Suprapubic skin (tissue), 4 donors: ENCODE data around the gene SNRNP70. TPM values are rescaled to one million over a fixed set of nuclear protein-coding genes. Genes with fewer than 3 reads are reported as not detected.

Experiments used
- DNase-seq, 2 donors: peaks; one replicate each; pipeline ENCODE4 v3.0.0-alpha.2; 2019; ENCODE audit warnings: low spot score in 2 of 2
- H3K27ac ChIP-seq: fragments of 200-600 bp; sonication (generic); one replicate; pipeline ENCODE4 v1.5.1; 2019
- H3K27me3 ChIP-seq: fragments of 200-600 bp; sonication (generic); one replicate; pipeline ENCODE4 v1.5.1; 2019
- H3K36me3 ChIP-seq: fragments of 200-600 bp; sonication (generic); one replicate; pipeline ENCODE4 v1.5.1; 2019
- H3K4me1 ChIP-seq: fragments of 200-600 bp; sonication (generic); one replicate; pipeline ENCODE4 v1.5.1; 2019
- H3K4me3 ChIP-seq: fragments of 200-600 bp; sonication (generic); one replicate; pipeline ENCODE4 v1.5.1; 2019; ENCODE audit warnings: mild to moderate bottlenecking
- H3K9me3 ChIP-seq: fragments of 200-600 bp; sonication (generic); one replicate; pipeline ENCODE4 v1.5.1; 2019
- EP300 ChIP-seq: sonication (generic); formaldehyde crosslinking; IDR thresholded peaks from one replicate; pipeline ENCODE4 v1.6.1; 2017; ENCODE audit warnings: antibody characterized with exemption
- POLR2A ChIP-seq, 2 donors: fragments of 450-650 bp; IDR thresholded peaks; one replicate each; pipeline ENCODE4 v1.6.1; 2017; ENCODE audit warnings: antibody characterized with exemption in 2 of 2, mild to moderate bottlenecking in 2 of 2, moderate library complexity in 2 of 2
- POLR2AphosphoS5 ChIP-seq, 3 donors: sonication (generic); formaldehyde crosslinking; IDR thresholded peaks; one replicate each; pipeline ENCODE4 v1.6.1; 2017; ENCODE audit warnings: antibody characterized with exemption in 3 of 3
- WGBS: methylation state at CpG from one replicate; pipeline ENCODE4 v1.1.5; 2018; 5-methylcytosine and 5-hydroxymethylcytosine counted together
- total RNA-seq, 4 donors: library from RNA; depleted of rRNA; stranded (reverse); fragments of >200 nt; gene quantifications; one replicate each; pipeline ENCODE4 v1.1.0, GENCODE V29; 2016
- TF ChIP-seq, protein P1 (sequence below), 2 donors: fragments of 200-600 bp in 1 of 2; fragments of 450-650 bp in 1 of 2; sonication (generic) in 1 of 2; IDR thresholded peaks; one replicate each; pipeline ENCODE4 v1.5.1; 2016 to 2019; ENCODE audit warnings: antibody characterized with exemption in 2 of 2, mild to moderate bottlenecking in 1 of 2, moderate library complexity in 1 of 2

SNRNP70 gene
- total RNA-seq, 4 donors from 2014 or later, result 207 to 788 (median 322) TPM

DNA sequence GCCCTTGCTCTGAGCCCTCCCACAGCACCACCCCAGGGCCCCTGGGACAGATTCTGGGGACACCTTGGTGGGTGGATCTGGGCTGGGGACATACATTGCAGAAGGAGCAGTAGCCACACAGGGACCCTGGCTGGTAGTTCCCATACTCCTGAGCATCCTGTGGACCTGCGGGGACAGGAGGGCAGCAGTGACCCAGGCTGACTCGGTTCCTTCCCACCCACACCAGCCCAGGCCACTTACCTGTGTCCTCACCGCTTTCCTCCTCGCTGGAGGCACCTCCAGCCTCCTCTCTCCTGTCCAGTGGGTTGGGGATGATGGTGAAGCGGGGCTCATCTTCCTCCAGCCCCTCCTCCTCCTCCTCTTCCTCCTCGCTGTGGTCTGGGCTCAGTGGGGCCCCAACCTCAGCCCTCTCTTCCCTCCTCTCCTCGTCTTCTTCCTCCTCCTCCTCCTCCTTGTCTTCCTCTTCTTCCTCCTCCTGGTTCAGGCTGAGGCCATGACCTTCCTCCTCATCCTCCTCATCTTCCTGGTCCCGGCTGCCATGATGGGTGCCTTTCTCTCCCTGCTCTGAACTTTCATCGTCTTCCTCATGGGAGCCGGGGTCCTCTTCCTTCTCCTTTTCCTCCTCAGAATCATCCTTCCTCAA is 68.0 kb downstream of the SNRNP70 start:
- Histone ChIP-seq H3K27me3 (no peaks in the 10 kb centered on the region), H3K36me3 (no peaks in the 10 kb centered on the region), H3K9me3 (no peaks in the 10 kb centered on the region), H3K4me3 (no peak overlapping the region), H3K4me1 (peaks cover 43% of the 10 kb centered on the region), H3K27ac (no peak overlapping the region)
- TF ChIP-seq, protein P1, sequence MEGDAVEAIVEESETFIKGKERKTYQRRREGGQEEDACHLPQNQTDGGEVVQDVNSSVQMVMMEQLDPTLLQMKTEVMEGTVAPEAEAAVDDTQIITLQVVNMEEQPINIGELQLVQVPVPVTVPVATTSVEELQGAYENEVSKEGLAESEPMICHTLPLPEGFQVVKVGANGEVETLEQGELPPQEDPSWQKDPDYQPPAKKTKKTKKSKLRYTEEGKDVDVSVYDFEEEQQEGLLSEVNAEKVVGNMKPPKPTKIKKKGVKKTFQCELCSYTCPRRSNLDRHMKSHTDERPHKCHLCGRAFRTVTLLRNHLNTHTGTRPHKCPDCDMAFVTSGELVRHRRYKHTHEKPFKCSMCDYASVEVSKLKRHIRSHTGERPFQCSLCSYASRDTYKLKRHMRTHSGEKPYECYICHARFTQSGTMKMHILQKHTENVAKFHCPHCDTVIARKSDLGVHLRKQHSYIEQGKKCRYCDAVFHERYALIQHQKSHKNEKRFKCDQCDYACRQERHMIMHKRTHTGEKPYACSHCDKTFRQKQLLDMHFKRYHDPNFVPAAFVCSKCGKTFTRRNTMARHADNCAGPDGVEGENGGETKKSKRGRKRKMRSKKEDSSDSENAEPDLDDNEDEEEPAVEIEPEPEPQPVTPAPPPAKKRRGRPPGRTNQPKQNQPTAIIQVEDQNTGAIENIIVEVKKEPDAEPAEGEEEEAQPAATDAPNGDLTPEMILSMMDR (IDR thresholded peaks at IDR 0.05), result no peak
- no peak for DNase-seq
- WGBS, result 89% methylated on average over 10 of the region's 10 CpGs

DNA sequence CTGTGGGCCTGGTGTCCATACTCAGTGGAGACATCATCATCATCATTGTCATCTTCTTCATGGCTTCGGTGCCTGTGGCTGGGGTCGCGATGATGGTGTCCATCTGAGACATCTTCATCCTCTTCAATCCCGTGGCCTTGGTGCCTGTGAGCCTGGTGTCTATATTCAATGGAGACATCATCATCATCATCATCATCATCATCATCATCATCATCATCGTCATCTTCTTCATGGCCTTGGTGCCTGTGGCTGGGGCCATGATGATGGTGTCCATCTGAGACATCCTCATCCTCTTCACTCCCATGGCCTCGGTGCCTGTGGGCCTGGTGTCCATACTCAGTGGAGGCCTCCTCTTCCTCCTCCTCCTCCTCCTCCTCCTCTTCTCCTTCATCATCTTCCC is 69.0 kb downstream of the SNRNP70 start:
- no peak for DNase-seq
- no peak overlapping the region for H3K27ac ChIP-seq
- TF ChIP-seq POLR2AphosphoS5 (IDR thresholded peaks at IDR 0.05) (no peak), EP300 (no peak), POLR2A (IDR thresholded peaks at IDR 0.05) (no peak)
- TF ChIP-seq, protein P1 (IDR thresholded peaks at IDR 0.05), result no peak
- 89% methylated on average over 6 of the region's 6 CpGs for WGBS
- H3K36me3 ChIP-seq, result no peaks in the 10 kb centered on the region
- H3K4me3 ChIP-seq, result no peak overlapping the region
- H3K9me3 ChIP-seq, result no peaks in the 10 kb centered on the region
- H3K27me3 ChIP-seq, result no peaks in the 10 kb centered on the region
- peaks cover 42% of the 10 kb centered on the region for H3K4me1 ChIP-seq

DNA sequence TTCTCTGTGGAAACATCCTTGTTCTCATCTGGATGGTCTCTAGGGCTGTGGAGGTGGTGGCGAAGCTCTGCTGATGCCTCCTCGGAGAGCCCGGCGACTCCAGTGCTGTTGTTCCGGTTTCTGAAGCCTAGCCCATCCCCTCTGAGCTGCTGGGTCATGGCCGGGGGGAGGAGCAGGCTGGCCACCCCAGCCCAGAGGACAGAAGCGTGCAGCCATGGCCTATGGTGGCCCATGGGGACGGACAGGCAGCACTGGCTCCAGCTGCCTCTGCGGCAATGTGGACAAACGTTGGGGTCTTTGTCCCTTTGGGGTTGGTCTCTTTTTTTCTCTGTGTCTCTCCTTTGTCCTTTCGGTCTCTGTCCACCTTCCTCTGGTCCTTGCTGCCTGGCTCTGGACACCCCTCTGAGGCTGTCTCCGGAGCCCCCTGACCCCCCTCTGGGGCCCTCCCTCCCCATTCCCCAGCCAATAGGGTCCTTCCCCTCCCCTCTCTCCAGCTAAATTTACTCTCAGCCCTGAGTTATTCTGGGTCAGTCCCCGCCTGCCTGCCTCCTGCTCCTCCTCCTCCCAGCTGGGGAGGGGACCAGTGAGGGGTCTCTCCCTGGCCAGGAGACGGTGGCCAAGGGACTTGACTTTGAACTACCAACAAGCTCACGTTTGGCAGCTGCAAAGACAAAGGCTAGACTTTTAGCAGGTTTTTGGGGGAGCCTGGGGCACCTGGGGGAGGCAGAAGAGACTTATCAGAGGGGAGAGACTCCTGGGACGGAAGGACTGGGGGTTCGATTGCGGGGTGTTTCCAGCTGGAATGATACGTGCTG is 70.0 kb downstream of the SNRNP70 start, which contains the start of gene HRC:
Gene HRC, minus strand, starts transcription at position 392 of the 815 bp plus-strand sequence. Its CDS starts 159 bp downstream, at position 233.
- TF ChIP-seq POLR2AphosphoS5 (IDR thresholded peaks at IDR 0.05) (no peak), EP300 (no peak), POLR2A (IDR thresholded peaks at IDR 0.05) (no peak)
- TF ChIP-seq, protein P1 (IDR thresholded peaks at IDR 0.05), result no peak
- Histone ChIP-seq H3K4me1 (peaks cover 39% of the 10 kb centered on the region), H3K27me3 (no peaks in the 10 kb centered on the region), H3K9me3 (no peaks in the 10 kb centered on the region), H3K4me3 (no peak within 1 kb of the TSS), H3K36me3 (no peaks in the 10 kb centered on the region), H3K27ac (no peak within 1 kb of the TSS)
- DNase-seq, result no peak
- WGBS, result 66% methylated on average over 13 of the region's 19 CpGs

DNA sequence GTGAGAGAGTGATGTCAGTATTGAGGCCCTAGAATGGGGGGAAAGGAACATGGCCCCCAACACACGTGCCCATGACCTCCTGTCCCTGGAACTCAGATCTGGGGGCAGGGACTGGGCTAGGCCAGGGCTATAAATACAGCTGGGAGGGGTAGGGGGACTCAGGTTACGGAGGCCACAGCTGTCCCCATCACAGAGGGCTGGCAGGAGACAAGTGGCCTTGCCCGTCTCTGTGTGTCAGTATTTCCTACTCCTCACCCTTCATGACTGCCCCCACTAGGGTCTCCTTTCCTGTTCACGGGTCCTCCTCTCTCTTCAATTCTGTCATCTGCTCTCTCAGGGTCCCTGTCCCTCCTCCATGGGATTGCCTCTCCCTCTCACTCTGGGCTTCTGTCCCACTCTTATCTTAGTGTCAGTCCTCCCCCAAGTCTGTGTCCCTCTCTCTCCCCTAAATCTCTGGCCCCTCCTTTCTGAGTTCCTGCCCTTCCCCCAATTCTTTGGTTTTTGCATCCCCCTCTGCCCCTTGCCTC is 70.6 kb downstream of the SNRNP70 start:
- WGBS, result 67% methylated on average over 4 of the region's 4 CpGs
- H3K27me3 ChIP-seq, result no peaks in the 10 kb centered on the region
- H3K36me3 ChIP-seq, result no peaks in the 10 kb centered on the region
- no peak for DNase-seq
- peaks cover 34% of the 10 kb centered on the region for H3K4me1 ChIP-seq
- TF ChIP-seq POLR2AphosphoS5 (IDR thresholded peaks at IDR 0.05), result no peak
- TF ChIP-seq POLR2A (IDR thresholded peaks at IDR 0.05), result no peak
- TF ChIP-seq, protein P1 (IDR thresholded peaks at IDR 0.05), result no peak
- TF ChIP-seq EP300, result no peak
- no peaks in the 10 kb centered on the region for H3K9me3 ChIP-seq
- H3K27ac ChIP-seq, result no peak overlapping the region
- H3K4me3 ChIP-seq, result no peak overlapping the region
